ENCODE results near the gene MYH13. TPM values are rescaled to one million over a fixed set of nuclear protein-coding genes. Genes with fewer than 3 reads are reported as not detected.
A peak's percentile ranks its signal among the peaks of the same experiment; 100 is the strongest.

Gene MYH13
- total RNA-seq, 1 experiment from 2014 or later = not detected

DNA sequence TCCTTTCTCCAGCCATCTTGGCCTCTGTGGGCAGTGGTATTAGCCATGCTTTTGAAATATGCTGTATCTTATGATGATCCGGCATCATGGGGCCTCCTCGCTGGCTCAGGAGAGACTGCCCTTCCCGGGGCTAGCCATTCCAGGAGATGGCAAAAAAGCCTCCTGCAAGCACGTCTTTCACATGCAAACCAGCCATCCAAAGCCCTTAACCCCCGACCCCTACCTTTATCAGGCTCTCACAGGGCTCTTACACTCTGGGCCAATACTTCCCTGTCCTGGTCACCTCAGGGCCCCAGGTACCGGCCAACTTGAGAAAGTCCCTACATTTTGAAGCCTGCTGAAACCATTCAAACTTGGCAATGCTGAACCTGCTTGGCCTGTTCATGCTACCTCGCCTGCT, 36.4 kb downstream of the MYH13 start:
- H2BK12ac ChIP-seq (ENCODE audit: insufficient read length, low read depth, low read length) = no peak overlapping the region
- no peak overlapping the region for H2AK5ac ChIP-seq (ENCODE audit: insufficient read length, low read length)
- H3K4me2 ChIP-seq (ENCODE audit: insufficient read depth, insufficient read length, low read length) = no peak overlapping the region
- Mint-ChIP-seq H3K36me3 (ENCODE audit: insufficient read depth in 1 of 3, low read depth in 3 of 3) (no peaks in the 10 kb centered on the region), H3K4me3 (no peak overlapping the region; a peak in 1 of 5 replicates), H3K9me3 (no peaks in the 10 kb centered on the region; a peak in 1 of 5 replicates), H3K4me1 (peaks cover 13 to 17% of the 10 kb centered on the region in 2 experiments), H3K27ac (peak overlapping the region in 2 of 3 experiments; percentile 62 to 70; a peak in 1 of 7 replicates), H3K27me3 (ENCODE audit: low read depth) (peaks cover 2% of the 10 kb centered on the region)
- no peak overlapping the region for H4K91ac ChIP-seq (ENCODE audit: insufficient read length, low read depth, low read length)
- H3K23me2 ChIP-seq (ENCODE audit: insufficient read length, low read depth, low read length, poor library complexity, severe bottlenecking) = no peaks in the 10 kb centered on the region
- H3K27ac ChIP-seq (ENCODE audit: insufficient read length, low read depth, low read length) = no peak overlapping the region
- H3K9ac ChIP-seq (ENCODE audit: extremely low read depth, insufficient read length, low read length) = no peak overlapping the region
- no peak for TF ChIP-seq CTCF (conservative IDR thresholded peaks at IDR 0.05)
- peak; percentile 71 for DNase-seq
- H3K4me1 ChIP-seq (ENCODE audit: insufficient read depth, low read length) = no peaks in the 10 kb centered on the region; the same call in 1 of the 2 replicates
- H2BK15ac ChIP-seq (ENCODE audit: low read depth, low read length) = no peak overlapping the region
- H4K5ac ChIP-seq (ENCODE audit: insufficient read length, low read depth, low read length) = no peak overlapping the region
- H2BK20ac ChIP-seq (ENCODE audit: low read depth, low read length, poor library complexity, severe bottlenecking) = no peak overlapping the region
- no CpG with 5 or more reads among the region's 7 CpGs for WGBS (ENCODE audit: extremely low coverage, insufficient read length, low lambda C conversion rate)
- no peaks in the 10 kb centered on the region for H3K9me3 ChIP-seq (ENCODE audit: control insufficient read depth, low read depth, low read length)
- H3K18ac ChIP-seq (ENCODE audit: insufficient read length, low read depth, low read length) = no peak overlapping the region
- no peak overlapping the region for H4K8ac ChIP-seq (replicated peaks; ENCODE audit: insufficient read length, low read depth, low read length)
- no peaks in the 10 kb centered on the region for H3K27me3 ChIP-seq (ENCODE audit: insufficient read depth, low read length)
- no peak overlapping the region for H3K23ac ChIP-seq (ENCODE audit: insufficient read length, low read depth, low read length)
- H2AFZ ChIP-seq (ENCODE audit: low read length) = no peak overlapping the region
- H3K4ac ChIP-seq (ENCODE audit: low read depth, low read length) = no peak overlapping the region
- H3K79me1 ChIP-seq (ENCODE audit: insufficient read depth, low read depth, low read length, poor library complexity, severe bottlenecking) = no peaks in the 10 kb centered on the region
- H2BK5ac ChIP-seq (ENCODE audit: insufficient read length, low read length) = no peak overlapping the region
- H4K20me1 ChIP-seq (ENCODE audit: control insufficient read depth, insufficient read depth, insufficient read length) = no peaks in the 10 kb centered on the region
- H3K56ac ChIP-seq (ENCODE audit: insufficient read length, low read depth, low read length) = no peak overlapping the region
- no peak overlapping the region for H2BK120ac ChIP-seq (ENCODE audit: low read depth, low read length, poor library complexity, severe bottlenecking)
- no peaks in the 10 kb centered on the region for H3K79me2 ChIP-seq (ENCODE audit: insufficient read depth, low read length)
- H3K14ac ChIP-seq (ENCODE audit: insufficient read depth, low read length) = no peak overlapping the region
- no peak overlapping the region for H3T11ph ChIP-seq (ENCODE audit: low read length)
